Germinal center (tissue), 1 donor: Measurements from ENCODE around the gene CD59.
"Not testable (repeated sequence)": the region's sequence is repeated elsewhere in the genome, so short reads cannot be mapped to it uniquely, and the experiment has no call there.

Experiments used
- DNase-seq: peaks from one replicate; pipeline ENCODE4 v3.0.0; 2012; ENCODE audit warnings: mixed read lengths, low spot score

CD59 gene

DNA sequence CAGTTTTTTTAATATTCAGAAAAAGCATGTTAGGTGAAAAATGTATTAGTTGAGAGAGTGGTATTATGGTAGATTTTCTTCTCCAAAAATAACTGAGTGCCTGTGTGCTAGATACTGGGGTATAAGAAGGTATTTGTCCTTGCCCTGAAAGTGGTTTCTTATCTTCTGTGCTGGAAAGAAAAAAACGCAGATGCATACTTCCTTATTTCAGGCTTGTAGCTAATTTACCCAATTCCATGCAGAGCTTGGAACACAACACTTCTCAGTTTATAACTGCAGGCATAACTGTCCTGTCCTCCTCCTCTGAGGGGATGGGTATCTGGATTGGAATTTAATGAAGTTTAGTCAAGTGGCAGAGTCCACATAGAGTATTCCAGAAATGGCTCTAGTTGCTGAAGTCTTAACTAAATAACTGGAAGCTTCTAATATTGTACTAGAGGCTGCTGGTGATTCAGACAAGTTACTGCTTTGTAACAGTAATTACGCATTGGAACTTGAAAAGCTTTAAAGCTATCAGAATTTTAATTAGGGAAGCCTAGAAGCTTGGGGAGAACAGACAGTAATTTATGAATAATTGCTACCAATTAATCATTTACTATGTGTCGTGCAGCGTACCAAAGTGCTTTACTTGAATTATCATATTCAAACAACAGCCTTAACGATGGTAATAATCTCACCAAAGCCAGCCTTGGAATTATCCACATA is 22.9 kb downstream of the CD59 start:
- no peak for DNase-seq

DNA sequence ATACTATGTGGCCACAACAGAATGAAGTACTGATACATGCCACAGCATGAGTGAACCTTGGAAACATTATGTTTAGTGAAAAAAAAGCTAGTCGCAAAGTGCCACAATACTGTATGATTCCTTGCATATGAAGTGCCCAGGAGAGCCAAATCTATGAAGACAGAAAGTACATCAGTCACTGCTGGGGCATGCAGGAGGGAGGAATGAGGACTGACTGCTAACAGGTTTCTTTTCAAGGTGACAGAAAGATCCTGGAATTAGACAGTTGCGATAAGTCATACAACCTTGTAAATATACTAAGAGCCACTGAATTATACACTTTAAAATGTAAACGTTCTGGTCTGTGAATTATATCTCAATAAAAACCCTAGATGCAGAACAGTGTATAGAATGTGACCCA is 23.8 kb downstream of the CD59 start:
- DNase-seq = no peak

GRCh38 chr11:33709466-33709865 is 26.8 kb downstream of the CD59 start:
- DNase-seq = no peak

DNA sequence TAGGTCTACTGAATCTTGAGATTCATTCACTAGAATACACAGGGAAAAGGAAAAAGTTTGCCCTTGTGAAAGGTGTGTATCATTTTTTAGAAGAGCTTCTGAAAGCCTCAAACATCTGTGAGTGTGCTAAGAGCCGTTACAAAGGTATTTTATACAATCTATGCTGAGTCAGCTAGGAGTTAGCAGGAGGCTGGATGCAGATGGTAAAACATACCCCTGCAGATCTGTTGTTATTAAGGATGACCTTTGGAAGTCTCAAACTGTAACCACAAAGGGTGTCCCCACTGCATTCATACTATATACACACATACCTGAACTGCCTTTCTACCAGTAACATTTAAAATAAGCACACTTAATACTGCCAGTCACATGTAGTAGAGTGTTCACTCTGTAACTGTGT is 27.2 kb downstream of the CD59 start:
- DNase-seq = no peak

DNA sequence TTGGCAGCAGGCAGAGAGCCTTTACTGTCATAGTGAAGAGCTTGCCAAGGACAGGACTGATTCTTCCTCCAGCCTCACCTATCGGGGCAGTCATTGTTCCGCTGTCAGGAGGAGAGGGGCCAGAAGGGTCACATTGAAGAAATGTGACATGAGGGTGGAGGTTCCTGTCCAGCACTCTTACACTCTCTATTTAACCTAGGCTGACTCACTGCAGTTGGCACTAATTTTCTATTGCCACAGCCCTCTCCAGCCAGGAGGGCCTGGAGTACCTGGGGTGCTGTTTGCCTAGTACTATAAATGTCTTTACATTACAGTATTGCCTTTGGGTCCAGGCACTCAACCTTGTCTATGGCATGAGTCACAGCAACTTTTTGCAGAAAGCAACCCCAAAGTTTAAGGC is 28.4 kb downstream of the CD59 start:
- not testable (repeated sequence) for DNase-seq

DNA sequence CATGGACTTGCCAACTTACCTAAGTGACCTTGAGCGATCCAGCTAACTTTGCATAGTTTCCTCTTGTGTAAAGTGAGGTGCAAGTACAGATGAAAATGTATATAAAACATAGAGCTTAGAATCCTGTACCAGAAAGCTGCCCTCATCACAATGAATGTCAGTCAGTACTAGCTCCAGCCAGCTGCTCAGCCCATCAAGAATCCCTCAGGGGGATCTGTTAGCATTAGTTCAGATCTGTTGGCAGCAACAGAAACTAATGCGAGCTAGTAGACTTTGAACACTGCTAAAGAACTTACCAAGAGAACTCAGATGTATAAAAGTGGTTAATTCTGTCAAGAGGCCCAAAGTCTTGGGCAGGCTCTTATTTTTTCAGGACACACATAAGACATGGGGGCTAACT is 29.3 kb downstream of the CD59 start:
- no peak for DNase-seq

GRCh38 chr11:33706546-33706945 is 29.7 kb downstream of the CD59 start:
- no peak for DNase-seq

GRCh38 chr11:33704240-33705002 is 31.8 kb downstream of the CD59 start:
- no peak for DNase-seq

- no peak for DNase-seq
These were observed 32.4 kb downstream of the CD59 start for GRCh38 chr11:33703788-33704187.

DNA sequence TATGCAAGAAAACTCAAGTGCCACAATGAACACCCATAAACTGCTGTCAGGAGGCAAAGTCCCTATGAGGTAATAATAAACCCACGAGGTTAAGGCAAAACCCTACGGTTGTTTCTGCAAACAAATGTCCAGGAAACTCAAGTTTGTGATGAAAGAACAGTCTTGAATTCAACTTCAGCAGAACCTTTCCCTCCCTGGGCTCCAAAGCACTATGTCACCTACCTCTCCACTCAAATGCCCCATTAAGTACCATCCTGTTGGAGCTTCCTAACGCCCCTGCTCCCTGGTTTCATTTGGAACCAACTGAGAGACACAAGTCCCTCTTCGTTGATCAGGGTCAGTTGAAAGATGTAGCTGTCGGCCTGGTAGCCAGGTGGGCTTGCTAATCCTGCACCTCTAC is 33.0 kb downstream of the CD59 start:
- no peak for DNase-seq

GRCh38 chr11:33701302-33702230 is 34.7 kb downstream of the CD59 start:
- no peak for DNase-seq

GRCh38 chr11:33700502-33701271 is 35.5 kb downstream of the CD59 start, which contains the start of gene C11orf91:
Gene C11orf91, minus strand, starts transcription at chr11:33700826. Its CDS starts 86 bp downstream, at chr11:33700740.
- DNase-seq = peak; percentile 96

DNA sequence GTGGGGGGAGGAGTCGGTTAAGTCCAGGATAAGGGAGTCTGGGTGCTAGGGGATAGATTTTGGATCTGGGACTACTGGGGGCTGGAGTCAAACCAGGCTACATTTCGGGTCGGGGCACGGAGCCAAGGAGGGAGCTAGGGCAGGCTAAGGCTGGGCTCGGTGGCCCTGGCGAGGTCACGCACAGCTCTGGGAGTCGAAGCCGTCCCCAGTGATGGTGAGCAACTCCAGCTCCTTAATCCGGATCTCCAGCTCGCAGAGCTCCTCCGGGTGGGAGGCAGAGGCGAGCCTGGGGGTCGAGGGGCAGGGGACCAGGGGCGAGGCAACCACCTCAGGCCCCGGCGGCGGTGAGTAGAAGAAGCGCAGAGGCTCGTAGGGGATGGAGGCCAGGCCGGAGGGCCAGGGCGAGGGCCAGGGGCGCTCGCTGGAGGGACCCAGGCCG is 36.1 kb downstream of the CD59 start:
- no peak for DNase-seq

- no peak for DNase-seq
These were observed 36.6 kb downstream of the CD59 start for GRCh38 chr11:33699515-33700062.

DNA sequence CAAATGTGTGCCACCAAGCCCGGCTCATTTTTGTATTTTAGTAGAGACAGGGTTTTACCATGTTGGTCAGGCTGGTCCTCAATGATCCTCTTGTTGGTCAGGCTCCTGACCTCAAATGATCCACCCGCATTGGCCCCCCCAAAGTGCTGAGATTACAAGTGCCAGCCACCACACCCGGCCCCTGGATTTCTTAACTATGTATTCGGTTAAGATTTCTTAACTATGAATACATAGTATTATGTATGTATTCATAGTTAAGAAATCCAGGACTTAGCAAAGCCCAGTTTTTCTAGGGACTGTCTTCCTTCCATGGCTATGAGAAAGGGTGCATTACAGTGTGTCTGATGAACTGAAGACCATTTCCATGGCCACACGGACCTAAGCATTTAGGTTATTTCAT is 37.3 kb downstream of the CD59 start:
- DNase-seq = no peak

DNA sequence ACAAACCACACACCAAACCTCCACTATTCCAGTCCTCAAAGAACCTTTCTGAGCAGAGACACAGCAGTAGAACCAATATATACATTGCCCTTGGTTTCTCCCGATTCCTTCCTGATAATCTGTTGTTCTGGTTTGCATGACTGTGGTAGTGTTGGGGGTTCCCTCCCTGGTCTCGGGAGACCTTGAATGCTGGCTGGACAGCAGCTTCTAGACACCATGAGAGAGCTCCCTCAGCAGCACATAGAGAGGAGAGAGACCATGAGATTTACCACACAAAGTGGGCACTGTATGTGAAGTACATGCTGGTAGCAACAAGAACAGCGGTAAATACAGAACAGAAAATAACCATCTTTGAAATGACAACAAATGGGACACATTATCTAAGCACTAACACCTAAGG is 38.2 kb downstream of the CD59 start:
- no peak for DNase-seq

DNA sequence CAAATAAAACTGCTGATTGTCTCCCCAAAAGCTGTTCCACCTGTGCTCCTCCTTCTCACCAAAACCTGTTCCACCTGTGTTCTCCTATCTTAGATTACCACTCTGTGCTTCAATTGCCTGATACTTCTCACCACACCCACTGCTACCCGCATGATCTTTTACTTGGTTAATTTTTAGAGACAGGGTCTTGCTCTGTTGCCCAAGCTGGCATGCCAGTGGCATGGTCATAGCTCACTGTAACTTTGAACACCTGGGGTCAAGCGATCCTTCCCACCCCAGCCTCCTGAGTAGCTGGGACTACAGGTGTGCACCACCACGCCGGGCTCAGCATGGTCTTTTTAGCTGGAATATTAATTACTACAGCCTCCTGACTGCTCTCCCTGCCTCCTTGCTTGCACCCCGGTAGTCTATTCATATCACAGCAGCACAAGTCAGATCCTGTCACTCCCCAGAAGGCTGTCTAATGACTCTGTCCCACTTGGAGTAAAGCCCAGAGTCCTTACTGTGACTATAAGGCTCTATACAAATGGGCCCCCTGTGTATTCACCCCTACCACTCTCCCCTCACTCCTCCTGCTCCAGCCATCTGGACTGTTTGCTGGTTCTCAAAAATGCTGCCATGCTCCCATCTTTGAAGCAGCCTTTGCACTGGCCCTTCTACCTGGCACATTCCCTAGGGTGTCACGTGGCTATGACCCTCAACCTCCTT is 39.1 kb downstream of the CD59 start:
- DNase-seq = no peak

DNA sequence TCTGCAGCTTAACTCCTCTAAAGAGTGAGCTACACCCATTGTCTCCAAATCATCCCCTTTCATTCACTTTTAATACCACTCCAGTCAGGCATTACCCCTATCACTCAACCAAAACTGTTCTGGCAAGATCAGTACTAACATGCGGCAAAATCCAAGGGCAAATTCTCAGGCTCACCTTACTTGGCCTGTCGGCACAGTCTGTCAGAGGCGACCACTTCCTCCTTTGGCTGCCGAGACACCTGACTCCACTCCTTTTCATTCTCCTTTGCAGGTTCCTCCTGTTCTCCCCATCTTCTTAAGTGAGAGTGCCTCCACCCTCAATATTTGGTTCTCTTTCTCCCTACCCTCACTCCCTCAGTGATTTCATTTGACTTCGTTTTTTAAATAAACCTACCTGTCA is 39.8 kb downstream of the CD59 start:
- DNase-seq = no peak

- no peak for DNase-seq
These were observed 41.1 kb downstream of the CD59 start for GRCh38 chr11:33695051-33695566.

- no peak for DNase-seq
These were observed 41.7 kb downstream of the CD59 start for GRCh38 chr11:33694346-33695050.
